ENCODE results near the gene LAMA1.

Gene LAMA1

GRCh38 chr18:6960124-6960523 lies 157.5 kb downstream of the LAMA1 start:
- no peak overlapping the region for H3K27ac ChIP-seq
- no peak for TF ChIP-seq CTCF (conservative IDR thresholded peaks at IDR 0.05)

- no peak for TF ChIP-seq CTCF (conservative IDR thresholded peaks at IDR 0.05)
- no peak overlapping the region for H3K27ac ChIP-seq
Measured at GRCh38 chr18:6959110-6959509, 158.5 kb downstream of the LAMA1 start.

- no peak for TF ChIP-seq CTCF (conservative IDR thresholded peaks at IDR 0.05)
- H3K27ac ChIP-seq = no peak overlapping the region
Measured at GRCh38 chr18:6956999-6957398, 160.6 kb downstream of the LAMA1 start.

GRCh38 chr18:6956495-6956894 lies 161.1 kb downstream of the LAMA1 start:
- H3K27ac ChIP-seq = no peak overlapping the region
- no peak for TF ChIP-seq CTCF (conservative IDR thresholded peaks at IDR 0.05)

GRCh38 chr18:6955304-6955703 lies 162.3 kb downstream of the LAMA1 start:
- no peak overlapping the region for H3K27ac ChIP-seq
- no peak for TF ChIP-seq CTCF (conservative IDR thresholded peaks at IDR 0.05)

- TF ChIP-seq CTCF (conservative IDR thresholded peaks at IDR 0.05) = no peak
- no peak overlapping the region for H3K27ac ChIP-seq
Measured at GRCh38 chr18:6954501-6954900, 163.1 kb downstream of the LAMA1 start.

GRCh38 chr18:6951336-6952090 lies 166.1 kb downstream of the LAMA1 start:
- TF ChIP-seq CTCF (conservative IDR thresholded peaks at IDR 0.05) = no peak

More at GRCh38 chr18:6951336-6952090, 166.1 kb downstream of the LAMA1 start:
- H3K27ac ChIP-seq = no peak overlapping the region
